Smooth muscle cell (in vitro differentiated cells): ENCODE results near the gene STRN. TPM values are rescaled to one million over a fixed set of nuclear protein-coding genes. Genes with fewer than 3 reads are reported as not detected.

Experiments
- DNase-seq: peaks from one replicate; lab custom pipeline; 2025; ENCODE audit not compliant: unreplicated experiment; lab: John Stamatoyannopoulos, UW
- H2AFZ ChIP-seq: fragments of 200-600 bp; sonication (generic); 2 replicates; pipeline ENCODE4 v1.6.0; 2016; ENCODE audit warnings: antibody characterized with exemption, low read depth, mild to moderate bottlenecking
- H3F3A ChIP-seq: fragments of 200-600 bp; sonication (generic); 2 replicates; pipeline ENCODE4 v1.6.0; 2017; ENCODE audit warnings: antibody characterized with exemption, low read depth
- H3K27ac ChIP-seq: fragments of 200-600 bp; sonication (generic); 2 replicates; pipeline ENCODE4 v1.5.1; 2016; ENCODE audit warnings: low read depth, mild to moderate bottlenecking
- H3K27me3 ChIP-seq: fragments of 200-600 bp; sonication (generic); 2 replicates; pipeline ENCODE4 v1.6.1; 2016; ENCODE audit warnings: low read depth, mild to moderate bottlenecking
- H3K36me3 ChIP-seq: fragments of 200-600 bp; sonication (generic); 2 replicates; pipeline ENCODE4 v1.5.1; 2016; ENCODE audit warnings: low read depth
- H3K4me1 ChIP-seq: fragments of 200-600 bp; sonication (generic); 2 replicates; pipeline ENCODE4 v1.5.1; 2016; ENCODE audit warnings: low read depth
- H3K4me2 ChIP-seq: fragments of 200-600 bp; sonication (generic); 2 replicates; pipeline ENCODE4 v1.6.0; 2016; ENCODE audit warnings: mild to moderate bottlenecking
- H3K4me3 ChIP-seq: fragments of 200-600 bp; sonication (generic); 2 replicates; pipeline ENCODE4 v1.5.1; 2016; ENCODE audit warnings: mild to moderate bottlenecking
- H3K79me2 ChIP-seq: fragments of 200-600 bp; sonication (generic); 2 replicates; pipeline ENCODE4 v1.6.0; 2016; ENCODE audit warnings: low read depth, mild to moderate bottlenecking
- H3K9ac ChIP-seq: fragments of 200-600 bp; sonication (generic); 2 replicates; pipeline ENCODE4 v1.6.0; 2016; ENCODE audit warnings: low read depth
- H3K9me3 ChIP-seq: fragments of 200-600 bp; sonication (generic); replicated peaks from 2 replicates; pipeline ENCODE4 v1.5.1; 2016; ENCODE audit warnings: low read depth
- H4K20me1 ChIP-seq: fragments of 200-600 bp; sonication (generic); 2 replicates; pipeline ENCODE4 v1.6.0; 2016; ENCODE audit warnings: low read depth
- CTCF ChIP-seq: fragments of 200-600 bp; sonication (generic); IDR thresholded peaks from 2 replicates; pipeline ENCODE4 v1.5.1; 2017; ENCODE audit warnings: borderline replicate concordance, mild to moderate bottlenecking, antibody characterized with exemption; ENCODE audit not compliant: insufficient read depth, poor library complexity, severe bottlenecking
- WGBS: methylation state at CpG from one replicate; pipeline ENCODE4 v1.1.7; 2016; ENCODE audit warnings: low lambda C conversion rate; 5-methylcytosine and 5-hydroxymethylcytosine counted together
- polyA plus RNA-seq: library from polyadenylated mRNA; unstranded; fragments of >200 nt; fragmentation: Nextera tagmentation; extraction: Ambion mirVana; gene quantifications from 2 replicates; pipeline ENCODE4 v1.2.1, GENCODE V29; 2016
- total RNA-seq: library from RNA; depleted of rRNA; stranded (reverse); fragments of >200 nt; gene quantifications from 2 replicates; pipeline ENCODE4 v1.2.3, GENCODE V29; 2014

Gene STRN
- total and polyA plus RNA-seq, 2 experiments from 2014 or later = 4.6 to 19.6 TPM

GRCh38 chr2:36871068-36871707 lies 95.1 kb downstream of the STRN start:
- 91% methylated on average over 1 of the region's 1 CpG for WGBS
- Histone ChIP-seq H3K79me2 (no peaks in the 10 kb centered on the region), H3K36me3 (peaks cover 17% of the 10 kb centered on the region), H4K20me1 (no peaks in the 10 kb centered on the region), H3K9me3 (peaks cover 3% of the 10 kb centered on the region), H3F3A (no peaks in the 10 kb centered on the region), H3K27ac (no peak overlapping the region), H3K9ac (no peak overlapping the region), H3K4me3 (no peak overlapping the region), H3K4me1 (no peaks in the 10 kb centered on the region), H3K27me3 (no peaks in the 10 kb centered on the region), H3K4me2 (no peak overlapping the region), H2AFZ (no peak overlapping the region)
- TF ChIP-seq CTCF = no peak
- DNase-seq = no peak

- DNase-seq = no peak
- no peak overlapping the region for H3K9ac ChIP-seq
These were observed 96.7 kb downstream of the STRN start for GRCh38 chr2:36869606-36870005.

GRCh38 chr2:36861896-36862295 lies 104.4 kb downstream of the STRN start:
- no peak for TF ChIP-seq CTCF
- Histone ChIP-seq H3K4me2 (no peak overlapping the region), H3K9me3 (no peaks in the 10 kb centered on the region), H3K9ac (no peak overlapping the region), H3K79me2 (no peaks in the 10 kb centered on the region), H4K20me1 (no peaks in the 10 kb centered on the region), H3F3A (no peaks in the 10 kb centered on the region), H3K27me3 (no peaks in the 10 kb centered on the region), H3K36me3 (peaks cover 5% of the 10 kb centered on the region), H2AFZ (no peak overlapping the region), H3K27ac (no peak overlapping the region), H3K4me1 (peaks cover 4% of the 10 kb centered on the region), H3K4me3 (no peak overlapping the region)
- DNase-seq = no peak
- 100% methylated on average over 2 of the region's 2 CpGs for WGBS

More at GRCh38 chr2:36869606-36870005, 96.7 kb downstream of the STRN start:
- Histone ChIP-seq H3K9me3 (peaks cover 3% of the 10 kb centered on the region), H3K4me3 (no peak overlapping the region), H4K20me1 (no peaks in the 10 kb centered on the region), H3K27ac (no peak overlapping the region), H3K36me3 (peaks cover 6% of the 10 kb centered on the region), H3K79me2 (no peaks in the 10 kb centered on the region), H2AFZ (no peak overlapping the region), H3K4me2 (no peak overlapping the region), H3F3A (no peaks in the 10 kb centered on the region), H3K27me3 (no peaks in the 10 kb centered on the region), H3K4me1 (no peaks in the 10 kb centered on the region)
- no peak for TF ChIP-seq CTCF
- 65% methylated on average over 3 of the region's 3 CpGs for WGBS

- peak overlapping the region; percentile 54 for H3K27ac ChIP-seq
- H3K9me3 ChIP-seq = no peaks in the 10 kb centered on the region
- no peak overlapping the region for H3K4me2 ChIP-seq
- no peaks in the 10 kb centered on the region for H4K20me1 ChIP-seq
- no peak for DNase-seq
- no peaks in the 10 kb centered on the region for H3K79me2 ChIP-seq
- no peak overlapping the region for H3K9ac ChIP-seq
- H3K4me3 ChIP-seq = no peak overlapping the region
- no peaks in the 10 kb centered on the region for H3K27me3 ChIP-seq
- TF ChIP-seq CTCF = no peak
- no peaks in the 10 kb centered on the region for H3F3A ChIP-seq
- H3K4me1 ChIP-seq = peaks cover 4% of the 10 kb centered on the region
- WGBS = 48% methylated on average over 1 of the region's 1 CpG
- H3K36me3 ChIP-seq = no peaks in the 10 kb centered on the region
- H2AFZ ChIP-seq = no peak overlapping the region
These were observed 107.0 kb downstream of the STRN start for GRCh38 chr2:36859366-36859792.
